GM19328 (cell line): ENCODE data around the gene KLC1.

Experiments
- ATAC-seq: cut with Tn5 transposase; IDR thresholded peaks from one replicate; pipeline ENCODE4 v1.9.1; 2021; ENCODE audit warnings: mild to moderate bottlenecking, moderate library complexity; ENCODE audit not compliant: unreplicated experiment

The KLC1 gene

DNA sequence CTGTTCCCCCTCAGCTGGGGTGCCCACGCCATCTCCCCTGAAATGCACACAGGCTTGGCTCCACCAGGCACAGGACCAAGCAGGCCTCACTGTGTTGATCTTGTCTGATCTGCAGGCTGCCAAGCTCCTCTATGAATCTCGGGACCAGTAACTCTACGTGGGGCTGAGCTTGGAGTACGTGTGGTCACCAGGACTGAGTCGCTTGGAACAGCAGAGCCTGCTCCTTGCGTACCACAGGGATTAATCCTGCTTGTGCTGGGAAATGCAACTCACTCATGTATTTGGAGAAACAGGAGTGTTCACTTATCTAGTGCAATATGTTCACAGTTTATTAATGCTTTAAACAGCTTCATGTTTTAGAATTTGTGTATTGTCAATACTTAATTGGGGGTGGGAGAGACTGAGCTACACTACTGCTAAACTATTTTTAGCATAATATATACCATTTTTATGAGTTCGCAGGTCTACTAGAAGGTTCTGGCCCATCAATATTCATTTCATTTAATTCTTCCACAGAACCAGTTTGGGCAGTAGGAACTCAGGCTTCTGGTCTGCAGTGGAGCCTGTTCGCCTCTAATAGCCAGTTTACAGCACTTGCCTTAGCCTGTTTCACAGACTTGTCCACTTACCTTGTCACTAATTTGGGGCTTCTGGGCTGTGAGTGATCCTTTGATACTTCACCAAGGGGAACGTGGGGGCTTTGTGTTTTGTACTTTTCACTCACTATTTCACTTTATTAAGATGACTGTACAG, 104.0 kb downstream of the KLC1 start:
- no peak for ATAC-seq

GRCh38 chr14:103733651-103734050, 104.6 kb downstream of the KLC1 start:
- ATAC-seq = no peak

GRCh38 chr14:103734081-103734888, 105.3 kb downstream of the KLC1 start:
- ATAC-seq = no peak

- ATAC-seq = no peak
Measured at GRCh38 chr14:103735022-103735421, 106.0 kb downstream of the KLC1 start.

DNA sequence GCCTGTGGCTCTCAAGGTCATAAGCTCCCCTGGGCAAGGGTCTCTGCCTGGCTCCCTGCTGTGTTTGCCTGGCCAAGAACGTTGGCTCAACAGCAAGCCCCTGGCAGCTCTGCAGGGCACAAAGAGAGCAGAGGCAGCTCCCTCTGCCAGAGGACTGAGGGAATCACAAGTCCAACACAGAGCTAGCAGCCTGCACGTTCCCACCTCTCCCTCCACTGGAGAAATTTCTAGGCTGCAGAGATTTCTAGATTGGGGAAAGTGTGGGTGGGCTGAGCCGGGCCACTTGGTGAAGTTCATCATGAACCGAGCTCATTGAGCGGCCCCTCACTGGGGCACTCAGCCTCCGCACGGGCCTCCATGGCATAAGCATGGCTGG, 106.4 kb downstream of the KLC1 start:
- no peak for ATAC-seq

DNA sequence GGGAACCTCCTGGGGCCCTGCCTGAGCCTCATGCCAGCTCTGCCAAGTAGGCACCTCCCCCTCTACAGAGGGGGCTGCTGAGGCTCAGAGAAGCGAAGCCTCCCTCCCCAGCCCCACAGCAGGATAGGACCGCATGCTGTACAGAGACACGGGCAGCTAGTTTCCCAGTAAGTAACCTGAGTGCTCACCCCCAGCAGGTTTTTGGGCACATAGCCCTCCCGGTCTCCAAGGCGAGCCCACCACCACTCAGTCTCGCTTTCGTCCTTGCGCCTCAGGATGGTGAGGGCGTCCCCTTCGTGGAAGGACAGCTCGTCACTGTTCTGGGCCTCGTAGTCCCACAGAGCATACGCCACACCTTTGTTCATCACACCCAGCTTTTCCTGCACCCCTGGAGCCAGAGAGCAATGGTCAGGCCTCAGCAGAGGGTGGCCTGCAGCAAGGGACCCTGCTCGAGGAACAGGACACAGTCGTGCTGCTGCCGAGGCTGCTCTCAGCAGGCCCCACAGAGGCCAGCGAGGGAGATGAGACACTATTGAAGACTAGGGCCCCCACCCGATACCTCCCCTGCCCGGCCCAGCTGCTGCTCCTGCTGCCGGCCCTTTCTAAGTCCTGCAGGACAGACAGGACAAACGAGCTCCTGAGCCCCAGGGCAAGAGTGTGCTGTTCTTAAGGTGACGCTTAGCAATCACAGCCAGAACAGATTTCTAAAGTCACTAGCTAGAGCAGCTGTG, 107.0 kb downstream of the KLC1 start:
- no peak for ATAC-seq

DNA sequence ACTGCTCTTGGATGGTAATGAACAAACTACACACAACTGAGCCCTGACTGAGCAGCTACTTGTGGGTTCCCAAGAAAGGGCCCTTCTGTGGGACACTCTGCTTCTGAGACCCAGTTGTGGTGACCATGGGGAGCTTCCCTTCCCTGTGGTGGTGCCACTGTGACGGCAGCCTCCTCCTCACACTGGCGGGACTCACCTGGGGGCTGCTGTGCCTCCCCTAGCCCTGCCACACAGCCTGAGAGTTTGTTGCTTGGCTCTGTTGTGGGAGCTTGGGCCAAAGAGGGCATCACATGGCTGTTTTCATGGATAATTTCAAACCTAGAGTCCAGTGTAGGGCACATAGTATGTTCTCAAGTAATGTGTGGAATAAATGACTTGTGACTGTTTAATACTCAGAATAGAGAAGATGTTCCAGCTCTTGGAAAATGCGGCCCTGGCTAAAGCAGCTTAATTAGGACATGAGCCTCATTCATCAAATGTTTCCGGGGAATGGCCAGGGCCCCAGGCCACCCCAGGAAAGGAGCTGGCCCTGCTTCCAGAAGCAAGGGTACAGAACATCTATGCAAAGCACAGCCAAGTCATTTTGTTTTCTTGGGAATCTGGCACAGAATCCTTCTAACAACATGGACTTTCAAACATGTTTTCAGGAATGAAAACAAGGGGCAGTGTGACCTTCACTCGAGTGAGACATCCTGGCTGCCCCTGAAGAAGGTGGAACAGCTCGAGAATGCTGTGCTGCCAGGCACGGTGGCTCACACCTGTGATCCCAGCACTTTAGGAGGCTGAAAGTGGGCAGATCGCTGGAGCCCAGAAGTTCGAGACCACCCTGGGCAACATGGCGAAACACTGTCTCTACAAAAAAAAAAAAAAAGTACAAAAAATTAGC, 107.8 kb downstream of the KLC1 start:
- no peak for ATAC-seq

GRCh38 chr14:103737432-103738045, 108.5 kb downstream of the KLC1 start:
- ATAC-seq = no peak

- no peak for ATAC-seq
Measured at GRCh38 chr14:103738166-103738565, 109.2 kb downstream of the KLC1 start.

DNA sequence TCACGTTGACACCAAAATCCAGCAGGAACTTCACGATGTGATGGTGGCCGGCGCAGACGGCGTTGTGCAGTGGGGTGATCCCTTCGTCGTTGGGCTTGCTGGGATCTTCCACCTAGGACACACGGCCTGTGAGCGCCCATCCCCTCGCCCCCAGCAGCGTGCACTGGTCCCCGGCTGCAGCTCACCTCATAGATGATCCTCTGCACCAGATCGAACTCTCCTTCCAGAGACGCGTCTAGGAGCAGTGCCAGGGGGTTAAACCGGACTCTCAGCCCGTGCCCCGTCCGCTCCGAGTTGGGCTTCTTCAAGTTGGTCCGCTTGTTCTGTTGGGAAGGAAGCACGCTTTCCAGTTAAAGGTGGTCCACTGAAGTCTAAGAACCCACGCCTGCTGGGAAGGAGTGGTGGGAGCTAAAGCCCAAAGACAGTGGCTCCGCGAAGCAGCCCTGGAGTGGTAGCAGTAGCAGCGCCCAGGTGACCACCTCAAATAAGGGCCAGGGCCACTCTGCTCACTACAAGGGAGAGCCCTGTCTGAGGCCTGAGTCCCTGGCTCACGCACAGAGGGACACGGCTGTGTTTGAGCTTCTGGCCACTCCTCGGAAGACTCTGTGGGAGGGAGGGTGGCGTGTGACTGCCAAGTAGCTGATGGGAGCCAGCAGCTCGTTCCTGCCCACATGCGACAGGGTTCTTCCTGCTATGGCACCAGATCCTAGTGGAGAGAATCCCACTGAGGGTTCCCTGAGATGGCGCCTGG, 109.9 kb downstream of the KLC1 start:
- ATAC-seq = no peak

- ATAC-seq = no peak
Measured at GRCh38 chr14:103739466-103739792, 110.4 kb downstream of the KLC1 start.

GRCh38 chr14:103739793-103740501, 110.9 kb downstream of the KLC1 start:
- no peak for ATAC-seq

DNA sequence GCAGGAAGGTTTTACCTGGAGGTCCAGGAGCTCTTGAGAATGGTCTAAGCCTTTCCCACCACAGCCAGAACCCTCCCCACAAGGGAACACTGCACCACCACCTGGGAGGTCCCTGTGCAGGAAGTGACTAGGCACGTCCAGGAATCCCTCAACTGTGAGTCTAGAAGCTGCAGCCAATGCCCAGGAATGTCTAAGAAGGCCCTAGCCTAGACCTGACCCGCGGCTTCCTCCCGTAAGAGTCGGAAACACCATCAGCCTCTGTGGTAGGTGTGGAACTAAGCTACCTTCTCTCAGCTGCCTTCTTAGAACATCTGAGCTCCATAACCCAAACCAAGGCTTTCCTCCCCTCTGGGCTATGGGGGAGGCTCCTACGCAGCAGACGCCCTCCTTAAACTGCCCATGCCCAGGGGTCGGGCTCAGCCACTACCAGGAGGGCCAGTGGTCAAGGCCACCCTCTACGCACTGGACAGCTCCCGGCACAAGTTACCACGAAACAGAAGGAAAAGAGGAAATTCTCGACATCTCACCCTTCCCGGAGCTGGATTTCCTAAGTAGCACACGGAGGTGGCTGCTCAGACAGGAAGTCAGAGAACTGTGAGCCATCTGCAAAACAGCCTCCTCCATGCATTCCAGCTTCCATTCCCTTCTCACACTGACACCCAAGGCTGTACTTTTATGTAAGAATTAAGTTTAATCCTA, 112.1 kb downstream of the KLC1 start:
- ATAC-seq = no peak

DNA sequence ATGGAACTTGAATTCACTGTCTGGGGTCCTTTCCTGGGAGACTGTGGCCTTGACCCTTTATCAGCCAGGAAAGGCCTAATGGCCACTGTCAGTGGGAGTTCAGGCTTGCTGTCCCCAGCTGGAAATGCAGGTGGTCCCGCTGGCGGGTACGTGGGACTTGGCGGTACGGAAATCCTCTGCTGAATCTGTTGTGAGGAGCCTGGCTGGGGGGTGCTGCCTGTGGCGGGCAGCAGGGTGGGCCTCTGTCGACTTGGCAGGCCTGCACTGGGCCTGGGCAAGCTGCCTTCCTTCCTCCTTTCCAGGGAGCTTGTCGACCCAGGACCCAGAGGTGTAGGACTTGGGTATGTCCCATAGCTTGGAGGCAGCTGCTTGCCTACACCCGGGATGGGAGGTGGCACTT, 112.9 kb downstream of the KLC1 start:
- no peak for ATAC-seq

DNA sequence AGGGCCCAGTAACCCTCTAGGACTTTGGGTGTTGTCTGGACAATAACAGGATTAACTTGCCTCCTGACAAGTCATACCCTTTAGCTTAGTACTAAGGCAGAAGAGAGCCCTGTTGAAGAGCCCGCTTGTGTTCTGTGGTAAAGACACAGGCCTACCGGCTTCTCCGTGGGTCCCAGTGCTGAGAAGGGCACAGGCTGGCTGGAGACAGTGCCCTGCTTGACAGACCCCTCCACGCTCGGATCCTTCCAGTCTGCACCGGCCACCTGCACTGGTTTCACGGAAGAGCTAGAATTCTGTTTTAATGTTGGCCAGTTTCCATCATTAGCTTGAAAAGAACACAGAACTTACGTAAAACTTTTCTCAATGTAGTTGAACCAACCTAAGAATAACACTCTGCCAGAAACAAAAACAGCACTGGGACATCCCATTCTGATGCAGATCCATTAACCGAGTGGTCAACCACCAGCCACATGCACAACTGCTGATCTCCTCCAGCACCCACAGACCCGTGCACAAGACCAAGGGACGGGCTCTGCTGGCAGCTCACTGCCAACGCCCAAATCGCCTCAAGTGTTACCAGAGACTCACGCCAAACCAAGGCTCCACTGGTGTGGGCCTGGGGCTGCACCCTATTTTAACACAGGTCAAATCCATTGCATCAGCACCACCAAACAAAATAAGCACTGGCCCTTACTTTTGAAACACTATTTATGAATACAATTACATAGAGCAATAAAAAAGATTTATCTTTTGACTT, 113.7 kb downstream of the KLC1 start:
- ATAC-seq = no peak

DNA sequence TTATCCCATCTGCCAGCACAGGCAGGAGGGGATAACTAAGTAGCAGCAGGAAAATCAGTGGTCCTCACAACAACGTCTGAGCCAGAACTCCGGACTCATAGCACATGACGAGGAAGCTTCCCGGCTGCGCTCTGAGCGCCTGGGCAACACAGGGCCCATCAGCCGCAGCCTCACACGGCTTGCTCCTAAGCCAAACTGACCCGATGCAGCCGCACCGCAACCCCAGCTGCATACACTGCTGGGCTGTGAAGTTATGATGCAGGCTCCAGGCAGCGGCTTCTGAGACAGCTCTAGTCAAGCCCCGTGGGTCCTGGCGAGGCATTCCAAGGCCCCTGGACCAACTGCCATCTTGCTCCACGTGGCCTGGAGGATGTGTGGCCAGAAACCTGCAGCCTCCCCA, 114.7 kb downstream of the KLC1 start:
- no peak for ATAC-seq

DNA sequence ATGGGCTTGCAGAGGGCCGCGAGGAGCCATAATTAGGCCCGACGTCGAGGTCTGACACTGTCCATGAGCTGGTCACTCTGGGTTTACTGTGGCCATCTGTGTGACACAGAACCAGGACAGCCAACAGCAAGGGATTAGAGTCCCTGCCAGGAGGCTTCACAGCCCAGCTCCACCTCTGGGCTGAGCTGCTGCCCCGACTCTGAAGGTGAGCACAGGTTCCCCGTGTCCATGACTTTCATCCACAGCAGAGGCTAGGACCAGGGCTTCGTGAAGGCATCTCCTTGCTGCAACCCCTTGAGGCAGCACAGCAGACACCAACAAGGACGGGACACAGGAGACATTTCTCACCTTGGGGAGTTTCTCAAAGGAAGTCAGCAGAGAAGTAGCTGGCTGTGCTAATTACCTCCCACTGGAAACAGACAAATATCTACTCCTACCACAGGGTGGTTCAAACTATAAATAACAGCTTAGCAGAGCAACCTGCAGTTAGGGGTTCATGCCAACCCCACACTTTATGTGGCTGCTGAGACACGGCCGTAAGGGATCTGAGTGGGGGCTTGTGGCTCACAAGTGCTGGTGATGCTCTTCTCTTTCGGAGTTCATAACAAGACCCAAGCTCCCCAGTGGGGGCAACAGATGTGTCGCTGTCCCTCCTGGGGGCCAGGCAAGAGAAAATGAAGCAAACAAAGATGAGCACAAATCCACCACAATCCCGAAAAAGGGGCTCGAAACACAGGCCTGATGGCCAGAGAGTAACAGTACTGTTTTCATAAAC, 115.8 kb downstream of the KLC1 start:
- no peak for ATAC-seq
